NCI-H1417 (cell line): ENCODE results near the gene HOXB4.

ENCODE experiments used
- DNase-seq, 3 experiments: peaks; one replicate each; lab custom pipeline; 2025; lab: John Stamatoyannopoulos, UW

HOXB4 gene

GRCh38 chr17:48577946-48578615 is at the start of gene HOXB4:
TSS of gene HOXB4 (minus strand) at chr17:48578350. CDS start at chr17:48578319, 31 bp downstream.
- DNase-seq: no peak

DNA sequence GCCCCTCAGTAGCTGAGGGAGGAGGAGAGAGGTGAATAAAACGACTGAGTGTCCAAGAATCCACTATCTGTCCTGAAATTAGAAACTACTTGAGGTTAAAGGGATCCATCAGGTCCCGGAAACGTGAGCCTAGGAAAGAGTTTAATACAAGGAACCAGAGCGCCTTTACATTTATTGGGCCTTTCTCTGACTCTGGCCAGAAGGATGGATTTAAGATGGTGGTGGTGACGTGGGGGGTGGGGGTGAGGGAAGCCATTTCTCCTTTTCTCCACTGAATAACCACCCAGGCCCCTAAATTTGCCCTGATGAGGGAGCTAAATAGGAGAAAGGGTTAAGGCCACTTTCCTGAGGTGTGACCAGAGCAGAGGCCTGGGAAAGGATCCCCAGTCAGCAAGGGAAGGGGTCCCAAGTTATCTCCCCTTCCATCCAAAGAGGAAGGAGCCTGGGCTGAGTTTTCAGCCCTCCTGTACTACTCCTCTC is 49.0 kb upstream of the HOXB4 start:
- DNase-seq: no peak

DNA sequence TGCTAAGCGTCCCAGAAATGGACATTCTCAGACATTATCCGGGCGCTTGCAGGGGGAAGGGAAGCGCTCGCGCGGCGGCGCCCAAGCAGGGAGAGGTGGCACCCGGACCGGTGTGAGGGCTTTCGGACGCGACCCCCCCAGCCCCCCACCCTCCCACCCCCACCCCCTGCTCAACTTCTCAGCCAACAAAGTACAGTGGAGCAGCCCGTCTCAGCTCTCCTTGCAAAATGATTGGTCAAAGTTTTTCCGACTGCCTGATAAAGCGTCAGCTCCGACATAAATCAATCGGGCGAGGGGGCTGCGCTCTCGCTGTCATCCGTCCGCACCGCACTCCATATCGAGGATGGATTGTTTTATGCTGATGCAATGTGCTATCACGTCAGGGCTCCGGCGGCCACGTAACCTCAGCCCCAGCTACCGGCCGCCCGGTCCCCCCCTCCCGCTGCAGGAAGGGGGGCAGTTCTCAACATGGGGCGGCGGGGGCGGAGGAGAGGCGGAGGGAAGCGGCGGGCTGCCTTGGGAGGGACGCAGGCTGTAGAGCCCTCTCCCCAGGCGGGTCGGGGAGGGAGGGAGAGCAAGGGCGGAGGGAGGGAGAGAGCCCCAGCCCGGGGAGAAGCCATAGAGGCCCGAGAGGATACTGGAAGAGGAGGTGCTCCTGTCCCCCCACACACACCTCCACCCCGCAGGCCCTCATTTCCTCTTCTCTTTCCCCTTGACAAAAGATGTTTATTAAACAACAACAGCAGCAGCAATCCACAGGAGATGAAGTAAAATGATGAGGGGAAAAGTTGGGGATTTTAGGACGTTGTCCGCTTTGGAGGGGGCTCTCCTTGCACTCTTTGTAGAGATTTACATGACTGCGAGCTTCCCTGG is 48.3 kb upstream of the HOXB4 start, which contains the start of gene HOXB9:
HOXB9 (minus strand) TSS at position 114 of the 873 bp plus-strand sequence; CDS start at position 25, 89 bp downstream.
- DNase-seq: peak in 2 of 3 experiments; percentile 56 to 71

- peak in 2 of 3 experiments; percentile 67 to 80 for DNase-seq
These were observed 47.5 kb upstream of the HOXB4 start for GRCh38 chr17:48625495-48626244.

DNA sequence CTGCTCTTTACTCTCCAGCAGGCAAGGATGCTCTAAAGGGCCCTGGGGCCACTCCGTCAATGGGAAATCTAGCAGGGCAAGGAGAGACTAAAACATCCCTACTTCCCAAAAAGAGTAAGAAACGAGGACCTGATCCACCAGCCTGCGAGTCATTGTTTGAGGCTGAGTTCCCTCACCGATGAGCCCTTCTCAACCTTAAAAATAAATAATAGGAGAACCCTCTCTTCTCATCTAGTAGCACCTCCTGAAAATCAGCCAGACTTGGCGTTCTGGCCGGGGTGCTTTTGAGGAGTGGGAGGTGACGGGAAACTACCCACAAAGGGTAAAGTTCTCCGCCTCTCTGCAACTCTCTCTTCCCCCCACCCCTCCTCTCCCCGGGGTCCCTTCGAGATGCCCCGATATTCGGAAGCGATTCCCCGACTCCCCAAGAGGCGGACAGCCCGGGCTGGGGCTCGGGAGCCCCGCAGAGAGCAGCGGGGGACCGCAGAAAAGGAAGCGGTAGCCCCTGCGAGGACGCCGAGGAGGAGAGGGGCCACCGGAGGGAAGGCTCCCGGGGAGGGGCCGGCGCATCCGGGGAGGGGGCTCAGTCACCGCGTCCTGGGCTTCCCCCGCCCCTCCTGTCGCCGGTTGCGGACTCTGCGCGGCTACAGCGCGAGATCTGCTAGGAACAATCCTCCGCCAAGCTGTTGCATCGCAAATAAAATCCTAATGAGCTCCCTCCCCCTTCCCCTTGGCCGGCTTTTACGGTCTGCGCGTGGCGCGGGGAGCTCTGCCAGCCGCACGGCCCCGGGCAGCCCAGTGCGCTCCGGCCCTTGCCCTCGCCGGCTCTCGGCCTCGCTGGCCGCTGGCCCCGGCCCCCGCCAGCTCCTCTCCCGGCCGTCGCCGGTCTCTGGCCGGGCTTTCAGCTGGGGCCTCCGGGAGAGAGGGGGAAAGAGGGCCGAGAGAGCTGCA is 46.7 kb upstream of the HOXB4 start:
- DNase-seq: peak in 2 of 3 experiments; percentile 58 to 68

DNA sequence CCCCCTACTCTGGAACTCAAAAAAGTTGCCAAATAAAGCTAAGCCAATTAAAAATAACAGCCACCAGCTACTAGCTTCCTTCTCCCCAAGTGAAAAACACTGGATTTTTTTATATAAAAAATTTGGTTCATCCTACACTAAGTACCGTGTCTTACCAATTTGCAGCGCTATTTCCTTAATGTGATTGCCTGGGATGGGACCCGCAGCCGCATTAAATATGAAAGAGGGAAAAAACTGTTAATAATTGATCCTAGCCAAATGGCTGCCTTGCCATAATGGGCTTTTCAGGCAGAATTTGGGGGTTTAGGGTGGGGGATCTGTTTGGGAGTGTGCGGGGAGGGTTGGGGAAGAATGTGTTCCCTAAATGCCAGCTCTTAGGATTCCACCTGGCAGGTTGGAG is 46.0 kb upstream of the HOXB4 start:
- no peak for DNase-seq

GRCh38 chr17:48623583-48623982 is 45.4 kb upstream of the HOXB4 start:
- no peak for DNase-seq

DNA sequence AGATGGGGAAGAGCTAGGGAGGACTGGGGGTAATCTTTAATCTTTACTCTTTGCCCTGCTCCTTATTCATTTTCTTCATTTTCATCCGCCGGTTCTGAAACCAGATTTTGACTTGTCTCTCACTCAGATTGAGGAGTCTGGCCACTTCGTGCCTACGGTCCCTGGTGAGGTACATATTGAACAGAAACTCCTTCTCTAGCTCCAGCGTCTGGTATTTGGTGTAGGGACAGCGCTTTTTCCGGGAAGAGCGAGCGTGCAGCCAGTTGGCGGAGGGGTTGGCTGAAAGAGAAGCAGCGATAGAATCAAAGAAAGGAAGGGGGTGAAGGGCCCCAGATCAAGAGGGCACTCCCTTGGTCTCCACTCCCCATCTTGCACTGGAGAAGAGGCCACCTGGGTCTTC is 44.7 kb upstream of the HOXB4 start:
- DNase-seq: no peak

- no peak for DNase-seq
These were observed 43.6 kb upstream of the HOXB4 start for GRCh38 chr17:48621410-48622392.

DNA sequence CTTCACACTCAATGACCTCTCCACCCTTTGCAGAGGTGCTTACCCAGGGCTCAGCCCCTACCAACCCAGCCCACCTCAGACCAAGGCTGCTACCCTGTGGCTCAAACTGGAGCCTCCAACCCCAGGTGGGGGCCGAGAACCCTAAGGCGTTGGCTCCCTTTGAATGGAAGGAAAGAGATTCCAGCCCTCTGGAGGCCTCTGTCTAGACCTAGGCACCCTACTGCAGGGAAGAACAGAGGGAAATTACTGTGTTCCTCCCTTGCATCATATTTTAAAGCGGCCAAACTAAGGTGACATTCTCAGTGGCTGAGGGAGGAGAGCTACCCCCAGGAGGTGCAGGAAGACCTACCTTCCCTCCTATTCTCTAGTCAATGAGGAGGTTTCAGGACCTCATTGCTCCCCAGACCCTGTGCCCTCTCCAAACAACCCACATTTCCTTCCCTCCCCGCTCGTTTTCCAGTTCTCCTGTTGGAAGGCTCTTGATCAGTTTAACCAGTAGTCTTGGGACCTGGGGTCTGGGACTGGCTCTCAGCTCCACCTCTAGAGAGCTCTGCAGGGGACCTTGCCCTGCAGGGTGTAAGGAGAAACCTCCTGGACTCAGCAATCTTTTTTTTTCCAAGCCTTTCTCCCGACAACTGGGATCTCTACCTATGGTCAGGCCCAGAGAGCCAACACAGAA is 42.5 kb upstream of the HOXB4 start:
- no peak for DNase-seq

GRCh38 chr17:48619826-48620449 is 41.8 kb upstream of the HOXB4 start:
- no peak for DNase-seq

DNA sequence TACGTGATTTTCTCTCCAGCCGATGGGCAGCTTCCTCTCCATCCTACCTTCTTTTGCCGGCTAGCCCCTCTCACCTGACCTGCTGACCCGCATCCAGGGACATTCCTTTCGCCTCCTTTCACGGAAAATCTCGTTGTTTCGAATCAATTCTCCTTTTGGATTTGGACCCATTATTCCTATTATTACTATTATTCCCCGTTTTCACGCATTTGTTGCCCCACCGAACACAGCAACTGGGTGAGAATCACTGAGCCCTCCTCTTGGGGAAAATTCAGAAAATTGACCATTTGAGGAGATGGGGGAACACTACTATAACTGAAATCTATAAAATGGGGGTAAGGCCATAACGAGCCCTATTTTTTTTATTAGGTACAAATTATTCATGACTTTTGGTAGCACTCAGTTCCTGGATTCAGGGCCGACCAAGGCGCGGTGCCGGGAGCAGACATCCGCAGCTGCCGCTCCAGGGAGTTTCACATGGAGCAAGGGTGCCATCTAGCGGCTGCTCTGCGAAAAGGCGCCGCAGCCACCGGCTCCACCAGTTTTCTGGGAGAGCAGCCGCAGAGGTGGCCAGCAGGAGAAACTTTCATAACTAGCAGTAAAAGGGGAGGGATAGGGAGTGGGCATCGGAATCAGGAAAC is 40.2 kb upstream of the HOXB4 start:
- DNase-seq: peak; percentile 81 to 91 (median 87)

DNA sequence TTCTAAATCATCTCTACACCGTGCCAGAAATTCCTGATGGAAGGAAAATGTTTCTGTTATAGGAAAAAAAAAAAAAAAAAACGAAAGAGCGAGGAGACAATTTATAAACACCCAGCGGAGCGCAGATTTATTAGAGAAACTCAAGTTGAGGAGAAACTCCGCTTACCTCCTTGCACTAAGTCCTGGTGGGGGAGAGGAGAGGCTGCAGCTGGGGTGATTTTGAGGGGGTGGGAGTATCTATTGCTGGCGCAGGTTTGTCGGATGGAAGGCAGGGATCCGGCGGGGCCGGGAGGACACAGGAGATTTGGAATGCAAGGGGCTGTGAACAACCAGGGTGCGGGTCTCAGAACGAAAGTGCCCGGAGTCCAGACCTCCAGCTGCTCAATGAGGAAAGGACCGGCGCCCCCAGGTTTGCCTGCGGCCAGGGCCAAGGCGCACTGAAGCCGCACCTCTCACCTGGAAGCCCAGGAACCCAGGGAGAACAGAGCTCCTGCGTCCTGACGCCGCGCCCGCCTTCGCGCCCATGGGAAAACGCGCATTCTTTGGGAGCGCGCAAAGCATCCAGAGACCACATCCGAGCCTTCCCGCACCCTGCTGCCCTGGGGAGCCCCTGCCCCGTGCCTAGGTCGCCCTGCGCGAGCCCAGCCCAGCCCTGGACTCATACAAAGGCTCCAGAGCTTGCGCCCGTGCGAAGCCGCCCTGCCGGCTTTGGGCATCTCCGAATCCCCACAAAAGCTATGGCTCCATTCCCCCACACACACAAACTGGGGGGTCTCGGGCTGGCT is 39.5 kb upstream of the HOXB4 start:
- DNase-seq: no peak

DNA sequence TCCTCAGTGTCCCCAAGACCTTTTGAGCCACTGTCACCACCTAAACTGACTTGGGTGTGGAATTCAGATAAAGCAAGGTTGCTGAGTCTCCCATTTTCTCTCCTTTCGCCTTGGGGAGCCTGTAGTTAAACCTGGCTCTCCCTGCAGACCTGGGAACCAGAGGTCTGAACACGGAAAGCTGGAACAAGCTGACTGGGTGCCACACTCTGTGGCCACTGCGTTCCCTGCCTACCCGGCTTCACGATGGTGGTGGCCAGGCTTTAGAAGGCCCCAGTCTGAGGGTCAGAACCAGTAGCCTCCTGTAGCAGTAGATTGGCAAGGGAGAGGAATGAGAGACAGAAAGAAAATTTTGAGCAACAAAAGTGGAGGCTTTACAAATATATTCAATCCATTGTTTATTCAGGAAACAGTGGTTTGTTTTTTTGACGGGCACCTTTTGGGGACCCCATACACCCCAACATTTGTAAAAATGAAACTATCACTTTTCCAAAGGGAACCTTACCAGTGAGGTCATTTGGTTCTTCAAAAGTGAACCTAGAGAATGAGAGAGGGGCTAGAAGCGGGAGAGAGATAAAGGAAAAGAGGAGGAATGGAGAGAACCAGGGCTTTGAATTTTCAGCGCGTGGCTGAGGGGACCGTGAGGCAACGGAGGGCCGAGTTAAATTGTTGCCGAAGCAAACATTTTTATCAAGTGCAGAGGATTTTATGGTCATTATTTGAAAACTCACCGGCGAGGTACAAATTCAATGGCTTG is 38.7 kb upstream of the HOXB4 start:
- no peak for DNase-seq

DNA sequence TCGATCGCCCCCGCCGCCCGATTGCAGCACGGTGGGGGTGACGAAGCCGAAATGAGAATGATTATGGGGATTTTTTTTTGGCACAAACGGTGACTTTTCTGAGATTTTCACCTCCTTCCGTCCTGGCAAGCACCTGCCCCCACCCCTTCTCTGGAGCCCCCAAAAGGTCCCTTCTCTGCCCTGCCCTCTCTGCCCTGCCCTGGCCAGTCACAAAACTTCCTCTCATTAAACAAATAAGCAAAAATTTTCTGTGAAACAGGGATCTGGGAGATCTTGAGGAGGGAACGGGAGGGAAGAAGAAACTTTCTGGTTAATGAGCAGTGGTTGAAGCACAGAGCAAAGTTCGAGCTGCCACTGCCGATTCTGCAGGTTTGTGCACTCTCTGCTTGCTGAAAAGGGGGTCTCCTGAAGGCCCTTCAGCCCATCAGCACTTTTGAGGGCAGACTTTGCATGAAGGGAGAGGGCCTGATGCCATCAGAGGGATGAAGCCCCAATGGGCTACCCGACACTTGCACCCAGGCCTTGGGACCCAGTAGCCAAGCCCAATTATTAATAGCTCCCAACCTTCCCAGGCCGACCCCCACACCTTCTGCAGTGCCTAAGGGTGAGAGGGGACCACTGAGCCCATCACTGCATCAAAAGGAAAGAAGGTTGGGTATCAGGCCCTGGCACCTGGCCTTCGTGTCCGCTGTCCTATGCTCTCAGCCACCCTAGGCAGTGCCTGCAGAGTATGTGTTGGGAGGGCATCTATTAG is 38.0 kb upstream of the HOXB4 start:
- no peak for DNase-seq
